HG03342 (cell line): ENCODE data around the gene KRTAP5-4.
"Not testable (repeated sequence)": the region's sequence is repeated elsewhere in the genome, so short reads cannot be mapped to it uniquely, and the experiment has no call there.

Experiments used
- ATAC-seq: cut with Tn5 transposase; IDR thresholded peaks from one replicate; pipeline ENCODE4 v1.9.1; 2021; ENCODE audit warnings: mild to moderate bottlenecking, moderate library complexity; ENCODE audit not compliant: unreplicated experiment

KRTAP5-4 gene

GRCh38 chr11:1604181-1604580 lies 17.8 kb downstream of the KRTAP5-4 start:
- ATAC-seq = no peak

GRCh38 chr11:1603629-1604028 lies 18.3 kb downstream of the KRTAP5-4 start:
- ATAC-seq = no peak

GRCh38 chr11:1601663-1602062 lies 20.3 kb downstream of the KRTAP5-4 start:
- not testable (repeated sequence) for ATAC-seq

GRCh38 chr11:1600626-1601025 lies 21.3 kb downstream of the KRTAP5-4 start:
- no peak for ATAC-seq

- ATAC-seq = no peak
These were observed 23.1 kb downstream of the KRTAP5-4 start for GRCh38 chr11:1598816-1599215.

- ATAC-seq = not testable (repeated sequence)
These were observed 23.5 kb downstream of the KRTAP5-4 start for GRCh38 chr11:1598406-1598805.

- no peak for ATAC-seq
These were observed 24.0 kb downstream of the KRTAP5-4 start, which contains the start of gene KRTAP5-2 for GRCh38 chr11:1597994-1598380. KRTAP5-2 (minus strand) TSS chr11:1598294; CDS start chr11:1598250, 44 bp downstream.

GRCh38 chr11:1597331-1597993 lies 24.5 kb downstream of the KRTAP5-4 start:
- ATAC-seq = no peak

- ATAC-seq = not testable (repeated sequence)
These were observed 25.3 kb downstream of the KRTAP5-4 start for GRCh38 chr11:1596576-1597121.

- not testable (repeated sequence) for ATAC-seq
These were observed 25.9 kb downstream of the KRTAP5-4 start for GRCh38 chr11:1595994-1596575.

- no peak for ATAC-seq
These were observed 29.3 kb downstream of the KRTAP5-4 start for GRCh38 chr11:1592628-1593027.

- ATAC-seq = no peak
These were observed 31.9 kb downstream of the KRTAP5-4 start for GRCh38 chr11:1589996-1590395.

GRCh38 chr11:1589191-1589963 lies 32.6 kb downstream of the KRTAP5-4 start:
- ATAC-seq = not testable (repeated sequence)

GRCh38 chr11:1586699-1587098 lies 35.2 kb downstream of the KRTAP5-4 start:
- no peak for ATAC-seq

- ATAC-seq = not testable (repeated sequence)
These were observed 37.1 kb downstream of the KRTAP5-4 start, which contains the start of gene KRTAP5-1 for GRCh38 chr11:1584661-1585370. KRTAP5-1 (minus strand) TSS chr11:1585283; CDS start chr11:1585249, 34 bp downstream.

- ATAC-seq = not testable (repeated sequence)
These were observed 39.0 kb downstream of the KRTAP5-4 start for GRCh38 chr11:1582909-1583308.

GRCh38 chr11:1581976-1582375 lies 40.0 kb downstream of the KRTAP5-4 start:
- ATAC-seq = no peak

GRCh38 chr11:1576825-1577224 lies 45.1 kb downstream of the KRTAP5-4 start:
- ATAC-seq = no peak

GRCh38 chr11:1575756-1576155 lies 46.2 kb downstream of the KRTAP5-4 start:
- not testable (repeated sequence) for ATAC-seq

- ATAC-seq = no peak
These were observed 47.0 kb downstream of the KRTAP5-4 start for GRCh38 chr11:1574933-1575242.
